ENCODE results near the gene STUB1.

DNA sequence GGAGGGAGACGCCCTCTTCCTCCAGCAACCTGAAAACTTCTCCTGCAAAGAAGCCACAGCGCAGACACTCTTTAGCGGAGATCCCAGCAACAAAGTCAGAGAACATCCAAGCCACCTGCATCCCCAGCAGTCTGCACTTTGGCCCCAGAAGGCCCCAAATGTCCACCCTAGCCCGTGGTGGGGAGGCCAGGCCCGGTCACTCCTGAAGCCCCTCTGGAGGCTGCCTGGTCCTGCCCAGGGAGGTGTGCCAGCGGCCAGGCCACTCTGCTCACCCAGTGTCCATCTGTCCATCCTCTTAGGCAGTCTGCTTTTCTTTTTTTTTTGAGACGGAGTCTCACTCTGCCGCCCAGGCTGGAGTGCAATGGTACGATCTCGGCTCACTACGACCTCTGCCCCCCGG is 52.1 kb downstream of the STUB1 start:
- TF ChIP-seq TAF1 (IDR thresholded peaks at IDR 0.05; ENCODE audit: borderline replicate concordance, insufficient read depth, low read length) (no peak), POLR2AphosphoS5 (IDR thresholded peaks at IDR 0.05; ENCODE audit: low read depth, low read length) (no peak), SIN3A (IDR thresholded peaks at IDR 0.05; ENCODE audit: borderline replicate concordance, insufficient read depth, low read length) (no peak)
- TF ChIP-seq, protein P1, sequence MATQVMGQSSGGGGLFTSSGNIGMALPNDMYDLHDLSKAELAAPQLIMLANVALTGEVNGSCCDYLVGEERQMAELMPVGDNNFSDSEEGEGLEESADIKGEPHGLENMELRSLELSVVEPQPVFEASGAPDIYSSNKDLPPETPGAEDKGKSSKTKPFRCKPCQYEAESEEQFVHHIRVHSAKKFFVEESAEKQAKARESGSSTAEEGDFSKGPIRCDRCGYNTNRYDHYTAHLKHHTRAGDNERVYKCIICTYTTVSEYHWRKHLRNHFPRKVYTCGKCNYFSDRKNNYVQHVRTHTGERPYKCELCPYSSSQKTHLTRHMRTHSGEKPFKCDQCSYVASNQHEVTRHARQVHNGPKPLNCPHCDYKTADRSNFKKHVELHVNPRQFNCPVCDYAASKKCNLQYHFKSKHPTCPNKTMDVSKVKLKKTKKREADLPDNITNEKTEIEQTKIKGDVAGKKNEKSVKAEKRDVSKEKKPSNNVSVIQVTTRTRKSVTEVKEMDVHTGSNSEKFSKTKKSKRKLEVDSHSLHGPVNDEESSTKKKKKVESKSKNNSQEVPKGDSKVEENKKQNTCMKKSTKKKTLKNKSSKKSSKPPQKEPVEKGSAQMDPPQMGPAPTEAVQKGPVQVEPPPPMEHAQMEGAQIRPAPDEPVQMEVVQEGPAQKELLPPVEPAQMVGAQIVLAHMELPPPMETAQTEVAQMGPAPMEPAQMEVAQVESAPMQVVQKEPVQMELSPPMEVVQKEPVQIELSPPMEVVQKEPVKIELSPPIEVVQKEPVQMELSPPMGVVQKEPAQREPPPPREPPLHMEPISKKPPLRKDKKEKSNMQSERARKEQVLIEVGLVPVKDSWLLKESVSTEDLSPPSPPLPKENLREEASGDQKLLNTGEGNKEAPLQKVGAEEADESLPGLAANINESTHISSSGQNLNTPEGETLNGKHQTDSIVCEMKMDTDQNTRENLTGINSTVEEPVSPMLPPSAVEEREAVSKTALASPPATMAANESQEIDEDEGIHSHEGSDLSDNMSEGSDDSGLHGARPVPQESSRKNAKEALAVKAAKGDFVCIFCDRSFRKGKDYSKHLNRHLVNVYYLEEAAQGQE (IDR thresholded peaks at IDR 0.05; ENCODE audit: insufficient read depth in 1 of 2, low read depth in 2 of 2, low read length in 2 of 2): no peak
